GM19043 (cell line): ENCODE measurements around the gene TMEM63C.

ENCODE experiments used
- ATAC-seq: cut with Tn5 transposase; IDR thresholded peaks from one replicate; pipeline ENCODE4 v1.9.1; 2021; ENCODE audit warnings: low read depth; ENCODE audit not compliant: unreplicated experiment

TMEM63C gene

DNA sequence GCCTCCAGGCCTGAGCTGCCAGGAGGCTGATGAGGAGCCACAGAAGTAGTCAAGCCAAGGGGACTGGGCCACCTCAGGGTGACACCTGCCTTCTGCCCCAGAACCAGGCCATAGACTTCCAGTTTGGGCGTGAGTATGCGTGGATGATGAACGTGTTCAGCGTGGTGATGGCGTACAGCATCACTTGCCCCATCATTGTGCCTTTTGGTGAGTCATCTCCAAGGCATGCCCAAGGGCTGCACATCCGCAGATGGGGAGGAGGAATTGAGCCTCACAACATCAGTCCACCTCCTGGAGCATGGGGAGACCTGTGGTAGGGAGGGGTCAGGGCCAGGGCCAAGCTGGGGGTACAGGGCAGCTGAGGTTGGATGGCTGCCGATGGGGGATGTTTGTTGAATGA, 67.1 kb downstream of the TMEM63C start:
- ATAC-seq: no peak

DNA sequence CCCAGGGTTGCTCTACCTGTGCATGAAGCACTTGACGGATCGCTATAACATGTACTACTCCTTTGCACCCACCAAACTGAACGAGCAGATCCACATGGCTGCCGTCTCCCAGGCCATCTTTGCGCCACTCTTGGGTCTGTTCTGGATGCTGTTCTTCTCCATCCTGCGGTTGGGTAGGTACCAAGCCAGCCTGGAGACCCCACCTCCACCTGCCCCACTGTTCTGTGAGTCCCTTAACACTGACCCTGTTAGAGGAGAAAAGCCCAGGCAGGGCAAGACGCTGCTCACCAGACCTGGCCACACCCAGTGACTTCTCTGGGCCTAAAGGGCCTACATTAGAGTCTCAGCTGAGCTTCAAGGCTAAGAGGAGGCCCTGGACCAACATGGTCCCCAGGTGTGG, 67.7 kb downstream of the TMEM63C start:
- no peak for ATAC-seq

DNA sequence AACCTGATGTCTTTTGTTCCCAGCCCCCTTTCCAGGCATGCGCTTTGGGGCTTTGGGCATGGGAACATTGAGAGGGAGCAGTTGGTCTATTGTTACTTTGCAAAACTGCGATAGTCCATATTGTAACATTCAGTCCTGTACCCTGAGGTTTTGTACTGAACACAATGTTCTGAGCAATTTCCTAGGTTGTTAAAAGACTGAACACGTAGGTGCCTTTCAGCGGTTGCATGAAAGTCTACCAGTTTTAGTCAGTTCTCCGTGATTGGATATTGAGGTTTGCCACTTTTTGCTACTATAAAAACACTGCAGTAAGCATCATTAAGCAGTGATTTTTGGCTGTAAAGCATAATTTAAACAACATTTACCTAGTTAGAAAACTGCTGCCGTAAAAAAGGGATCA, 69.3 kb downstream of the TMEM63C start:
- ATAC-seq: no peak

DNA sequence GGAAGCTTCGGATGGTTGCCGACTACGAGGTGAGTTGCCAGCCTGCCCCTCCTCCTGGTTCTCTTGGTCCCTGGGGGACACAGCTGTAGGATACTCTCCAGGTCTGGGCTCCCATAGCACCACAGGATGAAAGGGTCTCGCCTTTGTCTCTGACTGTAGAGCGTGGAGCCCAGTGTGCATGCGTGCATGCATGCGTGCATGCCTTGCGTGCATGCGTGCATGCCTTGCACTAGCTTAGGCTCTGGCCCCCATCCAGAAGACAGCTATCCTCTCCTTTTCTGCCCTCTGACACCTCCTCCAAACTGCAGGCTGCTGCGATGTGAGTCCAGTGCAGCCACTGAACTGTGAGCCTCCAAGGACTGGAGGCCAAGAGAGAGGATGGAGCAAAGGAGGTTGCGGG, 70.3 kb downstream of the TMEM63C start:
- ATAC-seq: no peak

DNA sequence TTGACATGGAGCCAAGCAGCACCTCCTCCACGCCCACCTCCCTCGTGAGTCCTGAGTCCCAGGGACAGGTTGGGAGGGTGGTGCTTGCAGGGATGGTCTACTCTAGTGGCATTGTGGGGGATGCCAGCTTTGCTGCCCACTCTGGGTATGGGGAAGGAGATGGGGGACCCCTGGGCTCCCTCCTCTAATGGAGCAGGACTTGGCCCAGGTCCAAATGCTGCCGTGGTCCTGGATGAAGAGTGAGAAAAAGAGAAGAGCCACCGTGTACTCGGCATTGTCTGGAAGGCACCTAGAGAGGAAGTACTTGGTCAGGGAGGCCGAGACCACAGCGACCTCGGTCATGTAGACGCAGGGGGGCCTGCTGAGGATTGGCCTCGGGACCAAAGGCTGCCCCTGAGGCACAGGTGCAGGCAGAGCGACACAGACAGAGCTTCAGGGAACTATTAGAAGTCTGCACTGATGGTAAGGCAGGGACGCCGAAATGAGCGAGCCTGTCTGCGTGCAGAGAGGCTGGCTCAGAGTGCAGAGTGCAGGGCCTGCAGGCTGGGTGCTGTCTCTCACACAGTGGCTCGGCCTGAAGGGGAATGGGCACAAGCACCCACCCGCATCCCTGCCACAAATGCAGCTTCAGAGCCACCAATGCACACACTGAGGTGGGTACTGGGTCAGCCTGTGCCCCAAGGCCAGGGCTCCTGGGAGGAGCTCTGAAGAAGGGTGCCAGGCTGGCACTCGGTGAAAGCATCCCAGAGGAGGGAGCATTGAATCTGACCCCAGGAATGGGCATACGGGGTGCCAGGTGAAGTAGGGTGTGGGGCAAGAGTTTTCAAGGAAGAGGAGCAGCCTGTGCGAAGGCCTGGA, 72.0 kb downstream of the TMEM63C start:
- ATAC-seq: no peak

DNA sequence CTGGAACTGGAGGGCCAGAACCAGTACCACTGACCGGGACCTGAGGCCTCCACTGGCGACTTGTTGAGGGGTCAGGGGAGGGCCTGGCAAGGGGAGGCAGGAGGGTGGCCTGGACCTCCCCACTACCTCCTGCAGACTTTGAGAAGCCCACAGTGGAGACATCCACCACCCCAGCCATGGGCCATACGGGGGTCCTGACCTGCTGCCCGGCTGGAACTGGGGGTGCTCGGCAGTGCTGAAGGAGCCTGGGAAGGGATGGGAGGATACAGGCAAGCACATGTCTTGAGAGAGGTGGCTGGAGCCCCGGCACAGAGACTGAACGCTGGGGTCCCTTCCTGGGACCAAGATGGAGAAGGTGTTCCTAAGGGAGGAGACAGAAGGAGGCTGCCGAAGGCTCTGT, 75.1 kb downstream of the TMEM63C start:
- ATAC-seq: no peak

DNA sequence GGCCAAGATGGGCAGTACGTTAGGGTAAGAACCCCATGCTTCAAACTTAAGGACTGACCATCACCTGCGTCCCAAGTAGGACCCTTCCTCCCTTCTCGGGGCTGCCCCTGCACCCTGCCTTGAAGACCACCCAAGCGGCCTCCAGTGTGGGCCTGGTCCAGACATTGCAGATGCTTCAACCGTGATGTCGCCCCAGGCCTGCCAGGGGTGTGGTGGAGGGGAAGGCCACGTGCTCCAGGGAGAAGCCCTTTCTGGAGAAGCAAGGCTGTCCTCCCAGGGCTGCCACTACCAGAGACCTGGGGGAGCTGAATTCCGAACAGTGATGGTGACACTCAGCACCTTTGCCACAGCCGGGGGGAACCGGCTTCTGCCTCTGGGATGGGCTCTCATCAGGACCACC, 76.1 kb downstream of the TMEM63C start:
- ATAC-seq: no peak

DNA sequence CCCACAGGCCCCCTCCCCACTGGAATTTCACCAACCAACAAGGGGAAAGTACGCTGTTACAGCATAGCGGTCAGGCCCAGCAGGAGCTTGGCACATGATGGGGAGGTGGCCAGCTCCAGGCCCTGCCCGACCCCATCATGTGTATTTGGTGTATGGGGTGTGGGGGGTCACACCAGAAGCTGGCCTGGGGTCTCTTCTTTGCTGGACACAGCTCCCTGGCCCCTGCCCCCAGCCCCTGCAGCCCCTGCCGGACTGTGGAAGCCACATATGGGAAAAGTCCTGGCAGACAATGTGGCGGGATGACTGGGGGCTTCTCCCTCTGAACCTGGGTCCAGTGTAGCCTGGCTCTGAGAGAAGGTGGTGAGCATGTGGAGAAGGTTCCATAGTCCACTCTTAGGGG, 77.0 kb downstream of the TMEM63C start:
- ATAC-seq: no peak

DNA sequence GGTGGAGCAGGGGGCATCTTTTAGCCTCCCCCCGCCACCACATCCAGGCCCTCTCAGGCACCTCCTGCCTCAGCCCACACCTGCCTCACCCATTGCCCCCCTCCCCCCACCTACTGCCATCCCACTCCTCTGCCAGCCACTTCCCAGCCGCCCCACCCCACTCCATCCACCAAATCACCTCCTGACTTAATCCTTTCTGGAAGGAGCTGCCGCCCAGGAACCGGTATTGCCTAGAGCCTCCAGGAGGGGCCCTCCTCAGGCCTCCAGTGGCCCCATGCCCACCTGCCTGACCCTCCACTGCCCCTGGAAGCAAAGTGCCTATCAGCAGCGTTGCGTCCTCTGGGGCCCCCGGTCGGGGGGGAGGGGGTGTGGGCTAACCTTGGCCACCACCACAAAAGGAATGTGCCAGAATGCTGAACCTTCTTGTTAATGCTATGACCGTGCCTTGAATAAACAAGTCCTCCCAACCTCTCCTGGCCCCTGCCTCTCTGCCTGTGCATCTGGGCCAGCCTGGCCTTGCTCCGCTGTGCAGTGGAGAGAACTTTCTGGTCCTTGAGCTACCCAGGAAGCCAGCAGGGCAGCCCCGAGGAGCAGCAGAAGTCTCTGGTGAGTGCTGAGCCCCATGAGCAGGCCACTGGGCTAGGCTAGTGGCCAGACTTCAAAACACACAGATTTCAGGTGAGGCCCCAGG, 77.6 kb downstream of the TMEM63C start:
- no peak for ATAC-seq

DNA sequence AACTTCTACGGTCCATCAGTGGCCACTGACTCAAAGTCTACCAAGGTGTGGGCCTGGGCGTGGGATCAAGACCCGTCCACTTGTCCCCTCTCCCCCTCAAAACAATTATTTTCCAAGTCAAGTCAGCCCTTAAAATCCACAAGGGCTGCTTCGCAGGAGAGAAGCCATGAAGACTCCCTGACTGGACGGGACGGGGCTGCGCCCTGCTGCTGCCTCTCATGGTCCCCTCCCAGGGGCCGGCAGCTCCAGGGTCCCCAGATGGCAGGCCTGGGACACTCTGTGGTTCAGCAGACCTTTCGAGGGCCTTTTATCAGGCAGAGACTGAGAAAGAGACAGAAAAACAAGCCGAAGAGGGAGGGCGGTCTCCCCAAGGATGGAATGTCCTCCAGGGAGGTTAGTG, 78.6 kb downstream of the TMEM63C start:
- no peak for ATAC-seq

DNA sequence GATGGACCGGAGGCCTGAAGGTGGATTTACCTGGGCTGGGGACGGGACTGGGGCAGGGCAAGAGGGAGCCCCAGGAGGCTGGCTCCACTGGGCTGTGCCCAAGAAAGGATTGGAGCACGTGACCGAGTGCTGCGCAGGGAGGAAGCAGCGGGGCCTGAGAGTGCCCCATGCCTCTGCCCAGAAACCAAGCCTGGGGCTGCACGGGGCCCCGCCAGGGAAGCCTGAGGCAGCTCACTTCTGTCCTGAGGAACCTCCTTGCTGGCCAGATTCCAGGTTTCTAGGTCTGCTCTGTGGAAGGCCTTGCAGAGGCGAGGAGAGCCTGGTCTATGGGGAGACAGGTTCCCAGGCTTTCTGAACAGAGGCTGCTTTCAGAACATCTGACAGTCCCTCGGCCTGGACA, 79.0 kb downstream of the TMEM63C start:
- no peak for ATAC-seq

DNA sequence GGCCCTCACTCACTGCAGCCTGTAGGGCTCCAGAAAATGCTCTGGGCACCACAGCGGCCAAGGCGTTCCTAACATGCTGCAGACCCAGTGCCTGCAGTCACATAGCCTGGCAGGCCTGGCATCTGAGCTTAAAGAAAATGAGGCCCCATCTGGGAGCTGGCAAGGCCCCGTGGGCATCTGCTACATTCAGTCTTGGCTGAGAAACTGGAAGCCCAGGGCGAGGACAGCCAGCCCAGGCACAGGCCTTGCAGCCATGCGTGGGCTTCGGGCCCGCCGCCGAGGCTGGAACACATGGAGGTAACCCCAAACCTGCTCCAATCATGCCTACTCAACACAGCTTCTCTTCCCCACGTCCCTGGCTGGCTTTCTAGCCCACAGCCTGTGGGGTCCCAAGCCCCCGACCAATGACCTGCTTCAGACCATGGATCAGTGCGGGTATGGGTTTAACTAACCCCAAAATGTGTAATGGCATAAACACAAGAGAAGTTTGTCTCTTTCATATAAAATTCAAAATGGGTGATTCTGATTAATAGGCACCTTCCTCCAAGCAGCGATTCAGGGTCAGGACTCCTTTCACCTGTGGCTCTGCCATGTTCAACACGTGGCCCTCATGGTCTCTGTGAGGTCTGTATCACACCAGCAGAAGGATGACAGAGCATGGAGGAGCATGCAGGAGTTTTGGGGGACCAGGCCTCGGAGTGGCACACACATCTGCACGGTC, 83.0 kb downstream of the TMEM63C start:
- no peak for ATAC-seq

DNA sequence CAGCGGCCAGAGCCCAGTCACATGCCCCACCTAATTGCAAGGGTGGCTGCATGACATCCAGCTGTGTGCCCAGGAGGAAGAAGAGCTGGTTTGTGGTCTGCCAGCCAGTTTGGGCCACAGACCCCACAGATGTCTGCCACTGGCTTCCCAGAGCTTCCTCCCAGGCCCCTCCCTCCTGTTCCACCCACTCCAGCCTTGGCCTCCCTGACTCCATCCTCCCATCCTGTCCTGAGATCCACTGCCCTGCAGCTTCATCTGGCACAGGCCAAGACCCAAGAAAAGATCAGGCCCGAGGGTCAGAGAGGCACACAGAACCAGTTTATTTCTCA, 83.6 kb downstream of the TMEM63C start:
- no peak for ATAC-seq

DNA sequence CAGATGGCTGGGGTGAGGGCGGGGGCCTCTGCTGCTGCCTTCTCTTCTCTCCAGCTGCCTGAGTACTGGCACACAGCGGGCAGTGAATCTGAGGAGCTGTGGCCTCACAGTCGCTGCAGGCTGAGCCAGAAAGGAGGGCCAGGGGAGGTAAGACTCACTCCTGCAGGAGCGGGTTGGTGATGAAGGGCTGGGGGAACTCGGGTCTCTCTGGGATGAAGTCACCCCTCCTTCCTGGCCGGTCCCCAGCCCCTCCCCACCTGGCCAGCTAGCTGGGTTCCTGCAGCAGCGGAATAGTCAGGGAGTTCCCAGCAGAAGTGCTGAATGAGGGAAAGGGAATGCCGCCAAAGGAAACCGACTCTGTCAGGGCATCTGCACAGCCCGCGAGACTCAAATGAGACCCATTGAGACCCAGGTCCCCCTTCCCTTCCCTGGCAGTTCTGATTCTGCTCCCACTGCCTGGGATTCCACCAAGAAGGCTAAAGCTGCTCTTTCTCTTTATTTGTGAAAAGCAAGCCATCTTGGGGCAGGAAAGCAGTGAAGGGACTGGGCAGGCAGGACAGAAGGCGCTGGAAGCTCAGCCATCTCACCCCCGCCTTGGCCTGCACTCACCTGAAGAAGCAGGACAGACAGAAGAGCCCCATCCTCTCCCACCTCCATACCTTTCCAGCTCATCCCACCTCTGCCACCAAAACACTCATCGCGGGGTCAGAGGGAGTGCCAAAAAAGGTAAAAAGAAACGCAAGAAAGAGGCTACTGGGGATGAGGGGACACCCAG, 84.2 kb downstream of the TMEM63C start:
- ATAC-seq: no peak

DNA sequence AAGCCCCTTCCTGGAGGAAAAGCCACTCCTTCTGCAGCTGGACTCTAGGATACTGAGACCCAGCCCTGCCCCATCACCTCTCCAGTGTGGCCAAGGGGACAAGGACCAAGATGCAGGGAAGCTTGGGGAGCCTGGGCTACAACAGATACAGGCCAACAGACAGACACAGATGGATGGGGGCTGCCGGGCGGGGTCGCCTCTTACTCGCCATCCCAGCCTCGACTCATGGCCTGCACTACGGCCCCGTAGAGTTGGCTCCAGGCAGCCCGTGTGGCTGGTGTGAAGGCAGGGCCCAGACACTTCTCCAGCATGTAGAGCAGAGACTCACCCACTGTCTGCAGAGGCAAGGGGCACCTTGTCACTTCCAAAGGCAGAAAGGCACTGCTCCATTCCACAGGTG, 84.7 kb downstream of the TMEM63C start:
- no peak for ATAC-seq

DNA sequence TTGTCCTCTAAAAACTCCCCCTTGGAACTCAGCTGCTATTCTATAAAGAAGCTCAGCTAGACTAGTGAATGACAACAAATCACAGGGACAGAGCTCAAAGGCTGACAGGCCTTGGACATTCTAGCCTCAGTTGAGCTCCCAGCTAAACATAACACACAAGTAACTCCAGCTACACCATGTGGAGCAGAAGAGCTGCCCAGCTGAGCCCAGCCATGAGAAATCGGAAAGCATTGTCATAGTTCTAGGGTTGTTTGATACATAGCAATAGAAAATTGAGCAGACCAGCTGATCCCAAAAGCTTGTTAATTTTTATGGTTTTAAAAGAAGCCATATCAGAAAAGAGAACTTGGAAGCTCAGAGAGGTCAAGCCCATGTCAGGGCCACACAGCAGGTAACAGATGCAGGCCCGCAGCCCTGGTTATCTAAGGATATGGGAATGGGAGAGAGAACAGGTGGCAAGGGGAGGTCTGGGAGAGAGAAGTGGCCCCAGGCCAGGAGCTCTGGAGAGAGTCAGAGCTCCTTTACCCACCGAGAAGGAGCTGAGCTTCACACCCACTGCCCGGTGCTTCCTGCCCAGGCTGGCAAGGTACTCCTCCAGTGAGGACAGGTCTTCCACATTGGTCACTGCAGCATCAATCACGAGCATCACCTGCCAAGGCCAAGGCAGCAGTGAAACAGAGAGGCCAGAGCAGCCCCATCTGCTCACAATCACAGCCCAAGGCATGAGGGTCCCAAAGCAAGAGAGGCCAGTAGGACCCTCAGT, 86.5 kb downstream of the TMEM63C start:
- no peak for ATAC-seq

DNA sequence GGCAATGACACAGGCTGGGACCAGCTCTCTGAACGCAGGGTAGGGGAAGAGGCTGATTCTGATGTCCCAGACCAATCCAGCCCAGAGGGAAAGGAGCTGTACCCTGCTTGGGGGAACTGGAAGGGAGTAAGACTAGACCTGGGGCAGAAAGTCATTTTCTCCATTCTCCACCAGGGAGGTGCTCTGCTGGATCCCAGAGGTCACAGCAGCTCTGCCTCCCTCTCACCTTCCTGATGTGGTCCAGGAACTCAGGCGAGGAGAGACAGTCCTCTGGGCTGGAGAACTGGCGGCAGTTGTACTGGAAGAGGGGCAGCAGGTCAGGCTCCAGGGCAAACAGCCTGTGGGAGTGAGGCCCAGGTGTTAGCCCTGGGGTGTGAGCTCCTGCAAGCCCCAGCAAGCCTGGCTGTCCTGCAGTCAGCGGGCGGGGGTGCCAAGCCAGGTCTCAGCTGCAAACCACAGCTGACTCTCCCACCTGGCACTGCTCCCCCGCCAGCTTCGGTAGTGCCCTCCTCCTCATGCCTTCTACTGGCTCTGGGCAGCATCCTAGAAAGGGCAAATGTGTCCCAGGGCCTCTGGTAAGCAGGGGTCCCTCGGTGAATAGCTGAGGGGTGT, 87.5 kb downstream of the TMEM63C start:
- no peak for ATAC-seq

DNA sequence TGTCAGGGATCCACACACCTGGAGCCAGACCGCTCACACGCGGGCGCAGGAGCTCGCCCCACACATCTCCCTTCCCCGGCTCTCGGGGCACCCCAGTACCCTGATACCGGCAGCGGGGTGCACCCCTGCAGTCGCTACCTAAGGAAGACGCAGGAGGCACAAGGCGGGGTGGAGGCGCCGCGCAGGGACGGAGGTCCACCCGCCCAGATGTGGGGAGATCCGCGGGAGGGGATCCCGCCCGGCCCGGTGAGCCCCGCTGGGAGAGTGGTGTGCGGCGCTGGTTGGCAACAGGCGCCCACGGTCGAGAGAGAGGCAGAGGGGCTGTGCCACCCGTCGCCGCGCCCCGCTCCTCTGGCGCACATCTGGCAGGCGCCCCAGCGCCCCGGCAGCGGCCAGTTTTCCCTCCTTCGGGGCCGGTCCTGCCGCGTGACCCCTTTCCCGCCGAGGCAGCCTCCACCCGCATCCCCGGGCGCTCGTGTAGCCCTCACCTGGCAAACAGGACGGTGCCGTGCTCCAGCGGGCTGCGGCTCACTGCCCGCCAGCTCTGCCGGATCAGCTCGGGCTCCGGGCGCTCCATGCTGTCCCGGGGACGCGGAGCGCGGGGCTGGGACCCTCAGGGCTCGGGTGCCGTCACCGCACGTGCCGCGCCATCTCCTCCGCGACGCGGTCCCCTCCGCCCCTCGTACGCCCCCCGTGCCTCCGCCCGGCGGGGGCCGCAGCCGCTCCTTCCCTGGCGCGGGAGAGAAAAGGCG, 88.9 kb downstream of the TMEM63C start:
- ATAC-seq: no peak

DNA sequence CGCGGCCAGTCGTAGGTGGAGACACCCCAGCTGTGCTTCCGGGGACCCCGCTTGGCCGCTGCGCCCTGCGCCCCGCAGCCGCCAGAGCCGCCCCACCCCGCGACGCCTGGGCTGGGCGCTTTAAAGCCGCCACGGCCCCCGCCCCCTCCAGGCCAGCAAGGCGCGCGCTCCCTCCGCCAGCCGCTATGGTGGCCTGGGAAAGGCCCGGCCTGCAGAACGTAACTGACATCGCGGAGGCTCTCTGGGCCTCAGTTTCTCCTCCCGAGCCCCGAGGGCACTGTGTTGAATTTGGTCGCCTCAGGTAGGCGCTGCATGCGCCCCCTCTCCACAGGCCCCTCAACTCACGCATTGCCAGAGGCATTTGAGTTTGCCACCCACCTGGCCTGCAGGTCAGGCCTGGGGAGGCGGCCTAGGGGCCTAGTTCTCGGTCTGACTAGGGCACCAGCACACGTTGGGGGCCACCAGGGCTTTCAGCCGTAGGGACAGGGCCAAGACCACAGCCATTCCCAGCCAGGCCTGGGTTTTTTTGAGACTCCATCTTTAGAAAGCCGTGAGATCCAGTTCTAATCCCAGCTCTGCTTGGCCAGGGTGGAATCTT, 89.6 kb downstream of the TMEM63C start, which contains the start of gene NGB:
NGB (minus strand) TSS at position 94 of the 598 bp plus-strand sequence. CDS start 269 bp downstream, outside the sequence.
- ATAC-seq: no peak
